K562 (cell line): Measurements from ENCODE around the gene PRRT1. TPM values are rescaled to one million over a fixed set of nuclear protein-coding genes. Genes with fewer than 3 reads are reported as not detected.

Experiments
- ARHGAP35 ChIP-seq: fragments of 450-650 bp; IDR thresholded peaks from 2 replicates; pipeline ENCODE4 v1.6.1; 2018; ENCODE audit not compliant: partially characterized antibody
- ATF7 ChIP-seq: fragments of 450-650 bp; IDR thresholded peaks from 2 replicates; pipeline ENCODE4 v1.7.1; 2014; ENCODE audit warnings: mild to moderate bottlenecking, moderate library complexity
- CHCHD3 ChIP-seq: fragments of 250-450 bp; sonication (Bioruptor Pico); IDR thresholded peaks from 2 replicates; pipeline ENCODE4 v2.1.2; 2022; ENCODE audit warnings: mild to moderate bottlenecking
- CTBP1 ChIP-seq: fragments of 450-650 bp; IDR thresholded peaks from 2 replicates; pipeline ENCODE4 v1.6.1; 2016; ENCODE audit warnings: borderline replicate concordance
- GTF2E2 ChIP-seq: fragments of 200-800 bp; sonication (Bioruptor generic); IDR thresholded peaks from 2 replicates; pipeline ENCODE4 v1.6.1; 2016; ENCODE audit warnings: missing genetic modification characterization, missing compliant biosample characterization
- JUN ChIP-seq, 2 experiments: sonication (generic) in 1 of 2; formaldehyde crosslinking in 1 of 2; IDR thresholded peaks; 2 replicates each; pipeline versions ENCODE4 v1.6.1 to v1.8.0; 2012 to 2022; ENCODE audit warnings: borderline replicate concordance in 2 of 2, mild to moderate bottlenecking in 2 of 2, improper control_type of control experiment in 1 of 2, low read depth in 1 of 2, low read length in 1 of 2, missing genetic modification reagents in 1 of 2
- KDM5B ChIP-seq: fragments of 200-600 bp; sonication (generic); IDR thresholded peaks from 2 replicates; pipeline ENCODE4 v1.6.1; 2012; ENCODE audit warnings: low read depth, mild to moderate bottlenecking, moderate library complexity, low read length, control low read depth, inconsistent platforms; ENCODE audit not compliant: insufficient replicate concordance
- LARP7 ChIP-seq: fragments of 450-650 bp; IDR thresholded peaks from 2 replicates; pipeline ENCODE4 v1.6.1; 2016
- MAZ ChIP-seq, 2 experiments: fragments of 450-650 bp in 1 of 2; sonication (generic) in 1 of 2; formaldehyde crosslinking; IDR thresholded peaks in 1 of 2; conservative IDR thresholded peaks in 1 of 2; 2 replicates each; pipeline versions ENCODE4 v1.4.0 to v1.5.0; 2020; ENCODE audit warnings: mild to moderate bottlenecking in 1 of 2, missing genetic modification reagents in 1 of 2
- RBM25 ChIP-seq: fragments of 200-400 bp; formaldehyde crosslinking; IDR thresholded peaks from 2 replicates; pipeline ENCODE4 v1.6.1; 2018; ENCODE audit warnings: low read length, low read depth, moderate library complexity; ENCODE audit not compliant: severe bottlenecking
- RCOR1 ChIP-seq, 2 experiments: IDR thresholded peaks; 2 replicates each; pipeline ENCODE4 v1.6.1; 2012; ENCODE audit warnings: low read depth in 2 of 2, low read length in 2 of 2, borderline replicate concordance in 1 of 2, improper control_type of control experiment in 1 of 2
- RNF2 ChIP-seq: sonication (generic); IDR thresholded peaks from 2 replicates; pipeline ENCODE4 v1.6.1; 2016
- SMARCA5 ChIP-seq: fragments of 450-650 bp; IDR thresholded peaks from 2 replicates; pipeline ENCODE4 v1.6.1; 2016
- TCF3 ChIP-seq: sonication (generic); formaldehyde crosslinking; IDR thresholded peaks from 2 replicates; pipeline ENCODE4 v1.4.0; 2020; ENCODE audit warnings: mild to moderate bottlenecking, missing genetic modification reagents
- U2AF1 ChIP-seq: fragments of 200-400 bp; formaldehyde crosslinking; optimal IDR thresholded peaks from 2 replicates; pipeline ENCODE3; 2017; ENCODE audit warnings: mild to moderate bottlenecking, low read depth, low read length, moderate library complexity
- ZBTB1 ChIP-seq: sonication (generic); formaldehyde crosslinking; IDR thresholded peaks from 2 replicates; pipeline ENCODE4 v1.8.1; 2023; ENCODE audit warnings: missing genetic modification reagents, low read depth, mild to moderate bottlenecking, borderline replicate concordance
- ZBTB43 ChIP-seq: sonication (generic); formaldehyde crosslinking; IDR thresholded peaks from 2 replicates; pipeline ENCODE4 v1.8.0; 2023; ENCODE audit warnings: mild to moderate bottlenecking, missing genetic modification reagents
- ZFX ChIP-seq: sonication (generic); formaldehyde crosslinking; IDR thresholded peaks from 2 replicates; pipeline ENCODE4 v1.8.0; 2022; ENCODE audit warnings: mild to moderate bottlenecking, missing genetic modification reagents, moderate library complexity
- ZKSCAN1 ChIP-seq: fragments of 150-350 bp; IDR thresholded peaks from 2 replicates; pipeline ENCODE4 v1.6.1; 2016; ENCODE audit warnings: low read depth, low read length
- polyA plus RNA-seq, 8 experiments: library from polyadenylated mRNA; depleted of rRNA in 4 of 8; stranded (reverse) in 5 of 8; unstranded in 3 of 8; fragments of >200 nt; fragmentation: Nextera tagmentation in 2 of 8; fragmentation: Illumina TruSeq in 1 of 8; extraction: Ambion mirVana in 2 of 8; extraction: Trizol in 1 of 8; gene quantifications; 2 replicates each; pipeline versions ENCODE4 v1.2.1 to v1.2.3, GENCODE V29; 2011 to 2014; ENCODE audit warnings: inconsistent platforms in 1 of 8, missing spikeins in 1 of 8
- total RNA-seq, 7 experiments: library from RNA; depleted of rRNA in 6 of 7; stranded (reverse); fragments of >200 nt in 6 of 7; fragmentation: Illumina TruSeq in 2 of 7; extraction: Trizol in 2 of 7; gene quantifications; 2 replicates each; pipeline versions ENCODE4 v1.2.1 to v1.2.3, GENCODE V29; 2011 to 2021; ENCODE audit warnings: low replicate concordance in 1 of 7
- TF ChIP-seq, protein P1 (sequence below): sonication (generic); formaldehyde crosslinking; IDR thresholded peaks from 2 replicates; pipeline ENCODE4 v1.8.0; 2022; ENCODE audit warnings: mild to moderate bottlenecking, missing genetic modification reagents, borderline replicate concordance
- TF ChIP-seq, protein P2 (sequence below): sonication (generic); formaldehyde crosslinking; IDR thresholded peaks from 2 replicates; pipeline ENCODE4 v1.9.0; 2022; ENCODE audit warnings: mild to moderate bottlenecking, missing genetic modification reagents
- TF ChIP-seq, protein P3 (sequence below): IDR thresholded peaks from 2 replicates; pipeline ENCODE4 v1.6.1; 2011; ENCODE audit not compliant: insufficient read length; ENCODE audit errors: extremely low read depth

Gene PRRT1
- total and polyA plus RNA-seq, 9 of the 15 experiments (the other 6 are each of a cell fraction or from before 2014, with no cell fraction given), result 0.14 to 3.5 (median 0.41) TPM

DNA sequence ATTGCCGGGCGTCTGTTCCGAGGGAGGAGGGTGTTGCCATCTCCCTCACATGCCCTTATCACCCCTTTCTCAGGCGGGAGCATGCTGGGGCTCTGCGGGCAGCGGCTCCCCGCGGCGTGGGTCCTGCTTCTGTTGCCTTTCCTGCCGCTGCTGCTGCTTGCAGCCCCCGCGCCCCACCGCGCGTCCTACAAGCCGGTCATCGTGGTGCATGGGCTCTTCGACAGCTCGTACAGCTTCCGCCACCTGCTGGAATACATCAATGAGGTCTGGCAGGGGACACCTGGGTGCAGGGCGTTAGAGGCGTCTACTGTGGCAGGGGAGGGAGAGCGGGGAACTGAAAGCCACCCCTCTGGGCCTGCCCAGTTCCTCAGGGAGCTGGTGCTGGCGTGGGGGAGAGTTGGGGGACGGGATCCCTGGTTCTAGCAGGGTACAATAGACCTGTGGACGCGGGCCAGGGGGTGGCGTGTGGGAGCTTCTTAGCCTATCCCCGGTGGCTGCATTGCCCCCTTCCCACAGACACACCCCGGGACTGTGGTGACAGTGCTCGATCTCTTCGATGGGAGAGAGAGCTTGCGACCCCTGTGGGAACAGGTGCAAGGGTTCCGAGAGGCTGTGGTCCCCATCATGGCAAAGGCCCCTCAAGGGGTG, 2.9 kb upstream of the PRRT1 start (continued):
- TF ChIP-seq, protein P1, sequence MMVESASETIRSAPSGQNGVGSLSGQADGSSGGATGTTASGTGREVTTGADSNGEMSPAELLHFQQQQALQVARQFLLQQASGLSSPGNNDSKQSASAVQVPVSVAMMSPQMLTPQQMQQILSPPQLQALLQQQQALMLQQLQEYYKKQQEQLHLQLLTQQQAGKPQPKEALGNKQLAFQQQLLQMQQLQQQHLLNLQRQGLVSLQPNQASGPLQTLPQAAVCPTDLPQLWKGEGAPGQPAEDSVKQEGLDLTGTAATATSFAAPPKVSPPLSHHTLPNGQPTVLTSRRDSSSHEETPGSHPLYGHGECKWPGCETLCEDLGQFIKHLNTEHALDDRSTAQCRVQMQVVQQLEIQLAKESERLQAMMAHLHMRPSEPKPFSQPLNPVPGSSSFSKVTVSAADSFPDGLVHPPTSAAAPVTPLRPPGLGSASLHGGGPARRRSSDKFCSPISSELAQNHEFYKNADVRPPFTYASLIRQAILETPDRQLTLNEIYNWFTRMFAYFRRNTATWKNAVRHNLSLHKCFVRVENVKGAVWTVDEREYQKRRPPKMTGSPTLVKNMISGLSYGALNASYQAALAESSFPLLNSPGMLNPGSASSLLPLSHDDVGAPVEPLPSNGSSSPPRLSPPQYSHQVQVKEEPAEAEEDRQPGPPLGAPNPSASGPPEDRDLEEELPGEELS (CRISPR knock-in tag), result no peak
- TF ChIP-seq SMARCA5, result peak; percentile 48; the same call in 1 of the 2 replicates
- TF ChIP-seq, protein P2, sequence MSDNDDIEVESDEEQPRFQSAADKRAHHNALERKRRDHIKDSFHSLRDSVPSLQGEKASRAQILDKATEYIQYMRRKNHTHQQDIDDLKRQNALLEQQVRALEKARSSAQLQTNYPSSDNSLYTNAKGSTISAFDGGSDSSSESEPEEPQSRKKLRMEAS (CRISPR knock-in tag), result peak; percentile 90
- TF ChIP-seq LARP7, result no peak
- no peak for TF ChIP-seq ARHGAP35
- TF ChIP-seq ZKSCAN1, result 0 out of 2 replicates have a peak, but pooled peaks have one; percentile 35
- TF ChIP-seq ZFX (CRISPR knock-in tag), result no peak
- TF ChIP-seq, protein P3, sequence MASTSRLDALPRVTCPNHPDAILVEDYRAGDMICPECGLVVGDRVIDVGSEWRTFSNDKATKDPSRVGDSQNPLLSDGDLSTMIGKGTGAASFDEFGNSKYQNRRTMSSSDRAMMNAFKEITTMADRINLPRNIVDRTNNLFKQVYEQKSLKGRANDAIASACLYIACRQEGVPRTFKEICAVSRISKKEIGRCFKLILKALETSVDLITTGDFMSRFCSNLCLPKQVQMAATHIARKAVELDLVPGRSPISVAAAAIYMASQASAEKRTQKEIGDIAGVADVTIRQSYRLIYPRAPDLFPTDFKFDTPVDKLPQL, result no peak
- TF ChIP-seq RBM25, result no peak
- TF ChIP-seq RNF2, result 0 out of 2 replicates have a peak, but pooled peaks have one; percentile 25
- 0 out of 2 replicates have a peak, but pooled peaks have one; percentile 6 for TF ChIP-seq CHCHD3
- TF ChIP-seq RCOR1 (IDR thresholded peaks at IDR 0.05; ENCODE audit: borderline replicate concordance in 1 of 2, low read depth in 2 of 2, low read length in 2 of 2), result peak in 1 of 2 experiments; percentile 51; a peak in 1 of 4 replicates
- TF ChIP-seq GTF2E2 (tag), result no peak
- TF ChIP-seq MAZ (CRISPR knock-in tag; conservative IDR thresholded peaks at IDR 0.05 in 1 of 2, IDR thresholded peaks at IDR 0.05 in 1 of 2), result peak; percentile 63 to 74; a peak in 2 of 4 replicates
- TF ChIP-seq ZBTB43, result 0 out of 2 replicates have a peak, but pooled peaks have one; percentile 21
- no peak for TF ChIP-seq U2AF1
- 0 out of 2 replicates have a peak, but pooled peaks have one; percentile 36 for TF ChIP-seq JUN (IDR thresholded peaks at IDR 0.05; ENCODE audit: borderline replicate concordance, low read depth, low read length)
- no peak for TF ChIP-seq JUN (CRISPR knock-in tag; IDR thresholded peaks at IDR 0.05; ENCODE audit: borderline replicate concordance)
- peak; percentile 44 for TF ChIP-seq TCF3 (CRISPR knock-in tag)
- peak; percentile 84 for TF ChIP-seq CTBP1
- peak; percentile 48 for TF ChIP-seq KDM5B
- no peak for TF ChIP-seq ATF7
- TF ChIP-seq ZBTB1, result no peak; the same call in 1 of the 2 replicates
